MM.1S (cell line): ENCODE data around the gene IGSF10.

ENCODE experiments used
- DNase-seq: peaks from one replicate; pipeline ENCODE4 v3.0.0-alpha.2; 2015
- H2AFZ ChIP-seq: fragments of 300-600 bp; sonication (generic); 2 replicates; pipeline ENCODE4 v1.6.0; 2016; ENCODE audit warnings: antibody characterized with exemption, low read length
- H3F3A ChIP-seq: fragments of 300-600 bp; sonication (generic); 2 replicates; pipeline ENCODE4 v1.6.1; 2016; ENCODE audit warnings: mild to moderate bottlenecking, antibody characterized with exemption, low read length, moderate library complexity, mixed read lengths; ENCODE audit not compliant: insufficient read depth
- H3K27ac ChIP-seq: fragments of 300-600 bp; sonication (generic); 2 replicates; pipeline ENCODE4 v1.5.1; 2016; ENCODE audit warnings: mild to moderate bottlenecking, low read length
- H3K27me3 ChIP-seq: fragments of 300-600 bp; sonication (generic); replicated peaks from 2 replicates; pipeline ENCODE4 v1.6.0; 2016; ENCODE audit warnings: low read length; ENCODE audit not compliant: insufficient read depth
- H3K36me3 ChIP-seq: fragments of 300-600 bp; sonication (generic); replicated peaks from 2 replicates; pipeline ENCODE4 v1.6.1; 2016; ENCODE audit warnings: mild to moderate bottlenecking, low read length, mixed read lengths; ENCODE audit not compliant: insufficient read depth
- H3K4me1 ChIP-seq: fragments of 300-600 bp; sonication (generic); 2 replicates; pipeline ENCODE4 v1.6.1; 2016; ENCODE audit warnings: low read length, mixed read lengths
- H3K4me2 ChIP-seq: fragments of 300-600 bp; sonication (generic); 2 replicates; pipeline ENCODE4 v1.6.0; 2016; ENCODE audit warnings: low read depth, low read length
- H3K4me3 ChIP-seq: fragments of 300-600 bp; sonication (generic); 2 replicates; pipeline ENCODE4 v1.5.1; 2016; ENCODE audit warnings: low read length, mixed read lengths
- H3K79me2 ChIP-seq: fragments of 300-600 bp; sonication (generic); 2 replicates; pipeline ENCODE4 v1.6.1; 2016; ENCODE audit warnings: mixed run types, low read length, mixed read lengths
- H3K9ac ChIP-seq: fragments of 300-600 bp; sonication (generic); 2 replicates; pipeline ENCODE4 v1.6.1; 2016; ENCODE audit warnings: low read length, mixed read lengths
- H3K9me2 ChIP-seq: fragments of 300-600 bp; sonication (generic); replicated peaks from 2 replicates; pipeline ENCODE4 v1.6.1; 2016; ENCODE audit warnings: mild to moderate bottlenecking, low read length, mixed read lengths; ENCODE audit not compliant: insufficient read depth
- H3K9me3 ChIP-seq: fragments of 300-600 bp; sonication (generic); replicated peaks from 2 replicates; pipeline ENCODE4 v1.6.1; 2016; ENCODE audit warnings: mild to moderate bottlenecking, low read length, mixed read lengths; ENCODE audit not compliant: insufficient read depth
- H4K20me1 ChIP-seq: fragments of 300-600 bp; sonication (generic); 2 replicates; pipeline ENCODE4 v1.6.1; 2016; ENCODE audit warnings: mild to moderate bottlenecking, low read length, moderate library complexity, mixed read lengths; ENCODE audit not compliant: insufficient read depth
- CTCF ChIP-seq: fragments of 300-600 bp; sonication (generic); IDR thresholded peaks from 2 replicates; pipeline ENCODE4 v1.5.1; 2016; ENCODE audit warnings: antibody characterized with exemption, low read length, mixed read lengths
- EZH2 ChIP-seq: fragments of 300-600 bp; sonication (generic); optimal IDR thresholded peaks from 2 replicates; pipeline ENCODE3; 2017; ENCODE audit warnings: low read depth, mild to moderate bottlenecking, antibody characterized with exemption, low read length, mixed read lengths
- EZH2phosphoT487 ChIP-seq: fragments of 300-600 bp; sonication (generic); IDR thresholded peaks from 2 replicates; pipeline ENCODE4 v1.6.1; 2018; ENCODE audit warnings: antibody characterized with exemption, low read length

Gene IGSF10

GRCh38 chr3:151439652-151440125 lies 21.2 kb downstream of the IGSF10 start:
- H2AFZ ChIP-seq = no peak overlapping the region
- no peaks in the 10 kb centered on the region for H3F3A ChIP-seq
- TF ChIP-seq CTCF = peak; percentile 69
- no peak for TF ChIP-seq EZH2

GRCh38 chr3:151437906-151438305 lies 23.0 kb downstream of the IGSF10 start:
- TF ChIP-seq EZH2 (no peak), CTCF (no peak), EZH2phosphoT487 (no peak)
- Histone ChIP-seq H3K9me3 (no peaks in the 10 kb centered on the region), H3K27me3 (no peaks in the 10 kb centered on the region), H3K9ac (no peak overlapping the region), H2AFZ (no peak overlapping the region), H4K20me1 (no peaks in the 10 kb centered on the region), H3K9me2 (no peaks in the 10 kb centered on the region), H3K79me2 (no peaks in the 10 kb centered on the region), H3K27ac (no peak overlapping the region), H3K4me3 (no peak overlapping the region), H3K4me2 (no peak overlapping the region), H3K4me1 (no peaks in the 10 kb centered on the region), H3F3A (no peaks in the 10 kb centered on the region), H3K36me3 (no peaks in the 10 kb centered on the region)
- no peak for DNase-seq

More at GRCh38 chr3:151439652-151440125, 21.2 kb downstream of the IGSF10 start:
- H3K79me2 ChIP-seq = no peaks in the 10 kb centered on the region
- H3K9ac ChIP-seq = no peak overlapping the region
- no peak overlapping the region for H3K27ac ChIP-seq
- no peaks in the 10 kb centered on the region for H3K36me3 ChIP-seq
- H3K9me3 ChIP-seq = no peaks in the 10 kb centered on the region
- H3K4me3 ChIP-seq = no peak overlapping the region
- H3K9me2 ChIP-seq = no peaks in the 10 kb centered on the region
- peak; percentile 64 for DNase-seq
- no peaks in the 10 kb centered on the region for H3K27me3 ChIP-seq
- no peaks in the 10 kb centered on the region for H3K4me1 ChIP-seq
- no peaks in the 10 kb centered on the region for H4K20me1 ChIP-seq
- no peak overlapping the region for H3K4me2 ChIP-seq

GRCh38 chr3:151436675-151437446 lies 24.0 kb downstream of the IGSF10 start:
- H3K27me3 ChIP-seq = no peaks in the 10 kb centered on the region
- H3K79me2 ChIP-seq = no peaks in the 10 kb centered on the region
- H3K9ac ChIP-seq = no peak overlapping the region
- no peak for DNase-seq
- no peak overlapping the region for H3K27ac ChIP-seq
- H3K4me2 ChIP-seq = no peak overlapping the region
- H3F3A ChIP-seq = no peaks in the 10 kb centered on the region
- no peak overlapping the region for H3K4me3 ChIP-seq
- H3K36me3 ChIP-seq = no peaks in the 10 kb centered on the region
- no peaks in the 10 kb centered on the region for H3K4me1 ChIP-seq
- H4K20me1 ChIP-seq = no peaks in the 10 kb centered on the region
- no peak overlapping the region; the same call in 1 of the 2 replicates for H2AFZ ChIP-seq
- TF ChIP-seq EZH2 = no peak
- TF ChIP-seq CTCF = no peak
- no peak for TF ChIP-seq EZH2phosphoT487
- H3K9me2 ChIP-seq = no peaks in the 10 kb centered on the region
- H3K9me3 ChIP-seq = no peaks in the 10 kb centered on the region
